Measurements from ENCODE around the gene ADSL.

- TF ChIP-seq EZH2 (optimal IDR thresholded peaks at IDR 0.05; ENCODE audit: low read depth, low read length) (no peak), EZH2phosphoT487 (IDR thresholded peaks at IDR 0.05; ENCODE audit: low read length) (no peak)
- TF ChIP-seq, protein P1, sequence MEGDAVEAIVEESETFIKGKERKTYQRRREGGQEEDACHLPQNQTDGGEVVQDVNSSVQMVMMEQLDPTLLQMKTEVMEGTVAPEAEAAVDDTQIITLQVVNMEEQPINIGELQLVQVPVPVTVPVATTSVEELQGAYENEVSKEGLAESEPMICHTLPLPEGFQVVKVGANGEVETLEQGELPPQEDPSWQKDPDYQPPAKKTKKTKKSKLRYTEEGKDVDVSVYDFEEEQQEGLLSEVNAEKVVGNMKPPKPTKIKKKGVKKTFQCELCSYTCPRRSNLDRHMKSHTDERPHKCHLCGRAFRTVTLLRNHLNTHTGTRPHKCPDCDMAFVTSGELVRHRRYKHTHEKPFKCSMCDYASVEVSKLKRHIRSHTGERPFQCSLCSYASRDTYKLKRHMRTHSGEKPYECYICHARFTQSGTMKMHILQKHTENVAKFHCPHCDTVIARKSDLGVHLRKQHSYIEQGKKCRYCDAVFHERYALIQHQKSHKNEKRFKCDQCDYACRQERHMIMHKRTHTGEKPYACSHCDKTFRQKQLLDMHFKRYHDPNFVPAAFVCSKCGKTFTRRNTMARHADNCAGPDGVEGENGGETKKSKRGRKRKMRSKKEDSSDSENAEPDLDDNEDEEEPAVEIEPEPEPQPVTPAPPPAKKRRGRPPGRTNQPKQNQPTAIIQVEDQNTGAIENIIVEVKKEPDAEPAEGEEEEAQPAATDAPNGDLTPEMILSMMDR (IDR thresholded peaks at IDR 0.05; ENCODE audit: low read length): no peak
These were observed 64.6 kb downstream of the ADSL start for GRCh38 chr22:40410731-40411505.
